Raji (cell line): ENCODE data around the gene ANGPTL5.

Experiments
- POLR2A ChIP-seq: IDR thresholded peaks from 2 replicates; pipeline ENCODE4 v1.6.1; 2011; ENCODE audit warnings: low read depth, low read length, control low read depth; ENCODE audit not compliant: insufficient read depth

Gene ANGPTL5

DNA sequence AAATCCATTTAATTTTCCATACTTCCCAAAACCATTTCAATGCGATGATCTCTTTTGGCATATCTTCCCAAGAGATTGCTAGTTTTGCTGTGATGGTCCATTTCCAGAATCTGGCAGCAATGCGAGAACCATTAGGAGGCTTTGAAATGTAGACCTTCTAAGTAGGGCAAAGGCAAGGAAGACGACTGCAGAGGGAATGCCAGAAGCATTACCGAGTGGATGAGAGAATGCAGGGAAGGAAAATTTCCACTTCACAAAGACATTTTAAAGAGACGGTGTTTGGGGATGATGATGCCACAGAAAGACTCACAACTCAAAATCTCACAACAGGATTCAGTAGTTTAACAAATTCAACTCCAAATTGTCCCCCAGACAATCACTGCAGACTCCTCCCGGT, 2.0 kb downstream of the ANGPTL5 start:
- TF ChIP-seq POLR2A = no peak

DNA sequence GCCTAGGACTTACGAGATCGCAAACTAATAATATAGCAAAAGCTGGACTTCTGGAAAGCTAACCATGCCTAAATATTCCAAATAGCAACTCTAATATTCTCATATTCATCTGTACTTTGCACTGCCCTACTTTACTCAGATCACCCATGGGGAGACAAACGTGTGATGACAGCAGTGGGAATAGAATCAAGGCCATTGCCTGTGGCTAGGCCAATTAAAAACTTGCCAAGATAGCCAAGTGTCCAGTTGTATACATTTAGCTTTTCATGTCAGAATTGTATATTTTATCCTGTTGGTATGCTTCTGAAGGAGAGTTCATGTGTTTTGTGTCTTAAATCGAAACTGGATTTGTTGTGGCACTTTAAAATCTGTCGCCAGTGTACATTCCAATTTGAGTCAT, 2.7 kb downstream of the ANGPTL5 start:
- no peak for TF ChIP-seq POLR2A

DNA sequence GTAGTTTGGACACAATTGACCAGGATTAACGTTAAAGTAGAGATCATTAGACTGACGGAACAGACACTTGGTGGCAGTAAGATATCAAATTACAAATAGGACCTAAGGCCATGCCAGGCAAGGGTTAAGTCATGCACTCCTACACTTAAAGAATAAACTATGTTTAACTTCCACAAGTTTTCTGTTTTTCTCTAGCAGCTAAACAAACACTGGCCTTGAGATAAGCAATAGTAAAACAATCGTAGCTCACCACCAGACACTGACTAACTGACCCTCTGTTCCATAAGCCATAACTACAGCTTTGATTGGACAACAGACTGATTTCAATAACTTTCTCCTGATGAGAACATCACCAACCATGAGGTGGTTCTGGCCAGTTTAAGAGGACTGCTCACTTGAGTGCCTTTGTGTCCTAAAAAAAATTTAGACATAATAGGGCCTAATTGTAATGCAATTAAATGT, 3.5 kb downstream of the ANGPTL5 start:
- TF ChIP-seq POLR2A = no peak

- no peak for TF ChIP-seq POLR2A
Measured at GRCh38 chr11:101909087-101909486, 7.2 kb downstream of the ANGPTL5 start.

DNA sequence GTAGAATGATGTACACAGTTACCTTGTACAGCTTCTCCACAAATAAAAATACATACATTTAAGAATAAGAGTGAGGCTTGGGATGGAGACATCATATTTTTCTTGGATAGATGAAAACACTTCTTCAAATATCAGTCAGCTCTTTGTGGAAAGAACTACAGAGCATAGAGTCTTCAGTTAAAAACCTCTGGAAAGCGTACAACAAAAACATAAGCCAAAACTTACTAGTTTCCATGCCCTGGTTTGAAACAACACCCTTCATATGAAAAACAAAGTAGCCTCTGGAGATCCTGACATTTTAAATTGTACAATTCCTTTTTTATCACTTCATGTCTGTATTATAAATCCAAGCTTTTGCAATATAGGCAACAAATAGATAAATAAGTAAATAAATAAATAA, 8.5 kb downstream of the ANGPTL5 start:
- TF ChIP-seq POLR2A = no peak

DNA sequence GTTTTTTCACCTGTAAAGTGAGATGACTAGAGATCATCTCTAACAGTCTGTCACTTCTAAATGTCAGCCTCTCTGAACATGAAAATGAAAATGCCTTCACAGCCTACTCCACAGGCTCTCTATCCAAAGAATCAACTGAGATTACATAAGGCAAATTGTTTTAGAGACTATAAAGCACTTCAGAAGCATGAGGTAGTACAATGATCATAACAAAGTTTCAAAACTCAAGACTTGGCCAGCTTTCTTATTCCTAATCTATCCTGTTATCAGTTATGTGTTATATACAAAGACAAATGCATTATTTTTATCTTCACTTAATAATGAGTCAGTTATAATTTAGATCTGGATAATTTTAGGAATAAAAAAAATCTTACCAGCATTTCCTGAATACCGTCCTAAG, 21.8 kb downstream of the ANGPTL5 start:
- TF ChIP-seq POLR2A = no peak

- no peak for TF ChIP-seq POLR2A
Measured at GRCh38 chr11:101889767-101890166, 26.6 kb downstream of the ANGPTL5 start.

DNA sequence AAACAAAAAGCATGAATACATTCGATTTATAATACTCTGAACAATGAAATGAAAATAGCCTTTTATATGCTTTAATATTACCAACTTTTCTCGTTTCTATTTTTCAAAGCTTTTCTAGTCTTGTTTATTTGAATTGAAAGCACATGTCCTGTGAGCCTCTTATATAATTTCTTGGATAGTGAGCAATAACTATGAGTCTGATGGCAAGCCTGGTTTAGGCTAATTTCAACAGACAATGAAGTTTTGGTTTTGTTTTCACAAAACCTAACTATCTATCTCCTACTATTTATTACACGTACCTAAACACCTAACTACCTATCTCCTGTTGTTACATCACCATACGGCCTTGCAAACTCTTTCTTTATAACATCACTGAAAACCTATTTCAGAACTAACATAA, 30.7 kb downstream of the ANGPTL5 start:
- TF ChIP-seq POLR2A = no peak

GRCh38 chr11:101881586-101881985, 34.7 kb downstream of the ANGPTL5 start:
- no peak for TF ChIP-seq POLR2A

DNA sequence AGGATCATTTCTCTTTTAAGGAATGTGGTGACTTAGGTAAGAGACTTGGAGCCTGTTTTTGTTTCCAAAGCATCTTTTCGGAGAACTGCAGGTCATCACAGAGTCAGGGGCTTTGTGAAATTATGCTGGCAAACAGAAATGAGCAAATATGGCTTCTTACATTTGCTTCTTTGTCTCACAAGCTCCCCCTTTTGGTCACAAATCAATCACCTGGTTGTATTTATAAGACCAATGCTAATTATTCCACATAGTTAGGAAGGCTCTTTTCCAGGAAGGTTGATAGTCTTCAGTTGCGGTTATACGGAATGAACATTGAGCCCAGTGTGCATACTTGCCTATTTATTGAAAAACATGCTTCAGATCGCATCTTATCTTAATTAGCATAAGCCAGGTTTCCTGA, 36.1 kb downstream of the ANGPTL5 start:
- TF ChIP-seq POLR2A = no peak

GRCh38 chr11:101872171-101872882, 44.0 kb downstream of the ANGPTL5 start:
- TF ChIP-seq POLR2A = no peak

DNA sequence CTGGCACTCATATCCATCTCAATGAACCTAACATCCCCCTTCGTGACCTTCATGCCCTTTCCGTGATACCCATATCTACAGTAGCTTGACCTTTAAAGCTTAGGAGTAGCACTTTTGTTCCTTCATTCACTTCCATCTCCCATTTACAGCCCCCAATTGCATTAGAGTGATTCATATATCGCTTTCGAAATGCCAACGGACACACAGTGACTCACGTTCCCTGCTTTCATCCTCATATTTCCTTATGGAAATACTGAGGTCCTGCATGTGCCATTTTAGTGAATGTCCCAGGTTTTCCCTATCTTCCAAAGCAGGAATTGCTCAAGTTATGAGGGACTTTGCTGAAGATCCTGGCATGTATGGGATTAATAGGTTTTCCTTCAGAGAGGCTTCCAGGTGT, 45.8 kb downstream of the ANGPTL5 start:
- no peak for TF ChIP-seq POLR2A

DNA sequence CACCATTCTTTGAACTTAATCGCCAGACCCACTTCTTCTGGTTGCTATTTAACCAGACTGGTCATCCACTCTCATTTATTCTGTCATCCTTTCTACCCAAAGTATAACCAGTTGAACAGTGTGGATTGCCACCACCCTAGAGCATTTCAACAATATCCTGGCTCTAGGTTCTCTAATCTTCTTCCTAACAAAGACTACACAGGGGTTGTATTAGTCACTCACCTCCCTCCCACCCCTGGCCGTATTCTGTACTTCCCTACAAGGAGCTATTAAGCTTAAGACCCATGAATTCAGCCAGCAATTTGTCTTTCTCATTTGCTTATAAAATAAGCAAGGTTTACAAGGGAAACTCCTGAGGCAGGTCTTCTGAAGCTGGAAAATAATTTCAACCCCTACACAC, 48.4 kb downstream of the ANGPTL5 start:
- no peak for TF ChIP-seq POLR2A

- TF ChIP-seq POLR2A = no peak
Measured at GRCh38 chr11:101866619-101867491, 49.5 kb downstream of the ANGPTL5 start.

DNA sequence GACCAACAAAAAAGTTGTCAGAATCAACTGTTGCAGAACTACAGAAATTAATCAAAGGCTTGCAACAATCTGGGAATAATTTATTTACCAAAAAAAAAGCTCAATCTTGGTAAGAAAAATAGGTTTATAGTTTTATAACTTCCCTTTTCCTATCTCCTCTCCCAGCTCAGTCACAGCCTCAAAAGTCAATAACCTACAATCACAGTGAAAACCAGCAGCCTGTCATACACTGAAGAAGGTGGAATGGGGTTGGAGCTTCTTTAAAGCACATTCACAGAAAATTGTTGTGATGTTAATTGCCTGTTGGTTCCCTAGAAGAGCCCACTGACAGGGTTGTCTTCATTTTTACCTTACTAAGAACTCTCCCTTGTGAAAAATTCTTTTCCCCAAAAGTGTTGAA, 52.2 kb downstream of the ANGPTL5 start:
- TF ChIP-seq POLR2A = no peak

- no peak for TF ChIP-seq POLR2A
Measured at GRCh38 chr11:101863361-101863760, 53.0 kb downstream of the ANGPTL5 start.
